SK-N-SH treated with all-trans-retinoic acid at 6 μM for 48 hours (cell line): Measurements from ENCODE around the gene DGAT2.

Experiments used
- ARNTL ChIP-seq: fragments of 450-650 bp; formaldehyde crosslinking; IDR thresholded peaks from 2 replicates; pipeline ENCODE4 v1.5.0; 2020; ENCODE audit warnings: low read depth, mild to moderate bottlenecking, moderate library complexity, borderline replicate concordance
- CREB5 ChIP-seq: fragments of 250-450 bp; sonication (Bioruptor Pico); IDR thresholded peaks from 2 replicates; pipeline ENCODE4 v1.5.1; 2020; ENCODE audit warnings: low read depth, mild to moderate bottlenecking, moderate library complexity
- ESRRG ChIP-seq: fragments of 250-450 bp; sonication (Bioruptor Pico); IDR thresholded peaks from 2 replicates; pipeline ENCODE4 v1.6.1; 2021; ENCODE audit warnings: mild to moderate bottlenecking
- GLIS3 ChIP-seq: fragments of 250-450 bp; sonication (Bioruptor Pico); IDR thresholded peaks from 2 replicates; pipeline ENCODE4 v1.5.0; 2020; ENCODE audit warnings: mild to moderate bottlenecking, moderate library complexity
- PATZ1 ChIP-seq: fragments of 250-450 bp; sonication (Bioruptor Pico); IDR thresholded peaks from 2 replicates; pipeline ENCODE4 v1.8.0; 2020; ENCODE audit warnings: mild to moderate bottlenecking, moderate library complexity, borderline replicate concordance
- RARB ChIP-seq: fragments of 250-450 bp; sonication (Bioruptor Pico); IDR thresholded peaks from 2 replicates; pipeline ENCODE4 v1.8.0; 2021; ENCODE audit warnings: mild to moderate bottlenecking, moderate library complexity

- TF ChIP-seq GLIS3 (CRISPR knock-in tag): no peak
- no peak for TF ChIP-seq CREB5 (CRISPR knock-in tag)
- no peak for TF ChIP-seq ARNTL (CRISPR knock-in tag)
- no peak for TF ChIP-seq PATZ1
- TF ChIP-seq ESRRG (CRISPR knock-in tag): no peak
- no peak for TF ChIP-seq RARB (CRISPR knock-in tag)
Measured at GRCh38 chr11:75814677-75815344, 46.2 kb downstream of the DGAT2 start, which contains the start of gene UVRAG.
